HepG2 (cell line): ENCODE data around the gene FAM120B.
"Not testable (repeated sequence)": the region's sequence is repeated elsewhere in the genome, so short reads cannot be mapped to it uniquely, and the experiment has no call there.

Experiments
- EZH2 ChIP-seq: conservative IDR thresholded peaks from 2 replicates; pipeline ENCODE4 v1.6.1; 2012; ENCODE audit warnings: mild to moderate bottlenecking, low read depth, low read length, moderate library complexity
- POLR2A ChIP-seq, 2 experiments: IDR thresholded peaks; 2 replicates each; pipeline ENCODE4 v1.6.1; 2011; ENCODE audit warnings: low read depth in 2 of 2, low read length in 2 of 2, mild to moderate bottlenecking in 1 of 2, moderate library complexity in 1 of 2; ENCODE audit not compliant: insufficient read depth in 1 of 2

DNA sequence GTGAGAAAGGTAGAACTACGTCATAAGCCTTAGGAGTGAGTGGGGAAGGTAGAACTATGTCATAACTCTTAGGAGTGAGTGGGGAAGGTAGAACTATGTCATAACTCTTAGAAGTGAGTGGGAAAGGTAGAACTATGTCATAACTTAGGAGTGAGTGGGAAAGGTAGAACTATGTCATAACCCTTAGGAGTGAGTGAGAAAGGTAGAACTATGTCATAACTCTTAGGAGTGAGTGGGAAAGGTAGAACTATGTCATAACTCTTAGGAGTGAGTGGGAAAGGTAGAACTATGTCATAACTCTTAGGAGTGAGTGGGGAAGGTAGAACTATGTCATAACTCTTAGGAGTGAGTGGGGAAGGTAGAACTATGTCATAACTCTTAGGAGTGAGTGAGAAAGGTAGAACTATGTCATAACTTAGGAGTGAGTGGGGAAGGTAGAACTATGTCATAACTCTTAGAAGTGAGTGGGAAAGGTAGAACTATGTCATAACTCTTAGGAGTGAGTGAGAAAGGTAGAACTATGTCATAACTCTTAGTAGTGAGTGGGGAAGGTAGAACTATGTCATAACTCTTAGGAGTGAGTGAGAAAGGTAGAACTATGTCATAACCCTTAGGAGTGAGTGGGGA, 92.3 kb downstream of the FAM120B start:
- not testable (repeated sequence) for TF ChIP-seq POLR2A (IDR thresholded peaks at IDR 0.05; ENCODE audit: insufficient read depth in 1 of 2, low read depth in 2 of 2, low read length in 2 of 2); EZH2
